NOMO-1 (cell line): Measurements from ENCODE around the gene GPR75.

Source experiments
- DNase-seq, 2 experiments: peaks; one replicate each; lab custom pipeline; 2025; ENCODE audit not compliant: unreplicated experiment in 2 of 2; lab: John Stamatoyannopoulos, UW

Gene GPR75

GRCh38 chr2:53859206-53860181, at the start of gene GPR75:
Gene GPR75 (minus strand): TSS chr2:53859967. CDS start chr2:53854756, 5,211 bp downstream.
- no peak for DNase-seq

- no peak for DNase-seq
Observed at GRCh38 chr2:53907582-53907981, 47.8 kb upstream of the GPR75 start.

GRCh38 chr2:53905396-53905795, 45.6 kb upstream of the GPR75 start:
- no peak for DNase-seq

GRCh38 chr2:53903011-53903410, 43.2 kb upstream of the GPR75 start:
- no peak for DNase-seq

- DNase-seq, result no peak
Observed at GRCh38 chr2:53901192-53901591, 41.4 kb upstream of the GPR75 start.

GRCh38 chr2:53896864-53897263, 37.1 kb upstream of the GPR75 start:
- no peak for DNase-seq

- no peak for DNase-seq
Observed at GRCh38 chr2:53886406-53887280, 26.9 kb upstream of the GPR75 start.

- no peak for DNase-seq
Observed at GRCh38 chr2:53884883-53885282, 25.1 kb upstream of the GPR75 start.

- DNase-seq, result no peak
Observed at GRCh38 chr2:53881986-53882385, 22.2 kb upstream of the GPR75 start.

- no peak for DNase-seq
Observed at GRCh38 chr2:53881360-53881759, 21.6 kb upstream of the GPR75 start.

GRCh38 chr2:53880756-53881155, 21.0 kb upstream of the GPR75 start:
- no peak for DNase-seq

GRCh38 chr2:53877556-53877955, 17.8 kb upstream of the GPR75 start:
- no peak for DNase-seq

- DNase-seq, result no peak
Observed at GRCh38 chr2:53877112-53877511, 17.3 kb upstream of the GPR75 start.

- DNase-seq, result no peak
Observed at GRCh38 chr2:53874401-53874950, 14.7 kb upstream of the GPR75 start.

- no peak for DNase-seq
Observed at GRCh38 chr2:53867773-53868172, 8.0 kb upstream of the GPR75 start.

GRCh38 chr2:53867169-53867568, 7.4 kb upstream of the GPR75 start:
- DNase-seq, result no peak

- DNase-seq, result no peak
Observed at GRCh38 chr2:53865962-53866361, 6.2 kb upstream of the GPR75 start.

- no peak for DNase-seq
Observed at GRCh38 chr2:53865264-53865663, 5.5 kb upstream of the GPR75 start.

GRCh38 chr2:53863538-53864227, 3.9 kb upstream of the GPR75 start:
- no peak for DNase-seq

- no peak for DNase-seq
Observed at GRCh38 chr2:53861824-53862223, 2.1 kb upstream of the GPR75 start.

- no peak for DNase-seq
Observed at GRCh38 chr2:53856272-53856671, 3.5 kb downstream of the GPR75 start.
